HUDEP-2 (cell line): ENCODE measurements around the gene CRKL.

ENCODE experiments used
- DNase-seq, 76 experiments: peaks; one replicate each; lab custom pipeline; 2025; ENCODE audit not compliant: unreplicated experiment in 76 of 76; lab: John Stamatoyannopoulos, UW

Gene CRKL

DNA sequence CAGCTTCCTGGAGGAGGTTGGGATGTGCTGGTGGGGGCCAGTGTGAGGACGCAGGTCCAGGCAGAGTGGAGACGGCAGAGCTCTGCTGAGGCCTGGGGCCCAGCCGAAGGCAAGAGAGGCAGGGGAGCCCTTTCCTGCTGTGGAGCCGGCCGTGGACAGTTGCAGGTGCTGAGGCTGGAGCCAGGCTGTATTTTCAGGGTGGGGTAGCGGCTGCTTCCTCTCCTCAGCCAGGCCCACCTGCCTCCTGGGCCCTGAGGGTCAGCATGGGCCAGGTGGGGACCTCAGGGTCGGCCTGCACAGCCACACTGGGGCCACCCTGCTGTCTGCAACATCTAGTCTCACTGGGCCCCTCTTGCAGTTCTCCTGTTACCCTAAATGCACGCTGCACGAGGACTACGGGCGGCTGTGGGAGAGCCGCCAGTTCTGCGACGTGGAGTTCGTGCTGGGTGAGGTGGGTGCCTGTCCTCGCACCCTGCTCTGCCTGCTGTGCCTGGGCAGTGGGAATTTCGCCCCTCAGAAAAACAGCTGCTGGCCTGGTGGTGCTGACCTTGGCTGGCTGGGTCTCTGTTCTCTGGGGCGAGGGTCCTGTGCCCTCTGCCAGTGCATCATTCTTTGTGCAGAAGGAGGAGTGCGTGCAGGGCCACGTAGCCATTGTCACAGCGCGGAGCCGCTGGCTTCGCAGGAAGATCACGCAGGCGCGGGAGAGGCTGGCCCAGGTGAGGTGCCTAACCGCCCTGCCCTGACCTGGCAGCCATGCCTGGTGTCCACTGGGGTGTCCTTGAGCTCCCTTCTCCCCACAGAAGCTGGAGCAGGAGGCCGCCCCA, 76.3 kb downstream of the CRKL start:
- no peak for DNase-seq

DNA sequence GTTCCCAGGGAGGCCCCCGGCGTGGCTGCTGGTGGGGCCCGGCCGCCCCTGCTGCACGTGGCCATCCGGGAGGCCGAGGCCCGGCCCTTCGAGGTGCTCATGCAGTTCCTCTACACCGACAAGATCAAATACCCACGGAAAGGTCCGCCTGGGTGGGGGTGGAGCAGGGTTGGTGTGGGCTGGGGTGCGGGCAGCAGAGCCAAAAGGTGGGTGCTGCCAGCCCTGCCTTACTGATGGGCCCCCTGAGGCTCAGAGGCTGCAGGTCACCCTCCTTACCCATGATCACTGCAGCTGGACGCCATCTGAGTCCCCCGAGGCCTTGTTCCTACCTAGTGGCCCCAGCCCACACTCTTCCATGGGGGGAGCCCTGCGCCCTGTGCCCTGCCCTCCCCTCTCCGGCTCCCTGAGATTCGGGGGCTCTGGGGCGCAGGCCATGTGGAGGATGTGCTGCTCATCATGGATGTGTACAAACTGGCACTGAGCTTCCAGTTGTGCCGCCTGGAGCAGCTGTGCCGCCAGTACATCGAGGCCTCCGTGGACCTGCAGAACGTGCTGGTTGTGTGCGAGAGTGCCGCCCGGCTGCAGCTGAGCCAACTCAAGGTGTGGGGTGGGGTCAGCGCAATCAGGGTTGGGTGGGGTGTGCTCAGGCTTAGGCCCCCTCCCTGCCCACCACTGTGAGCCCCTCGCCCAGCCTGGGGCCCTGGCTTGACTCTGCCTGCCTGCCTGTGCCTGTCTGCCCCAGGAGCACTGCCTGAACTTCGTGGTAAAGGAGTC, 77.1 kb downstream of the CRKL start:
- DNase-seq = no peak

DNA sequence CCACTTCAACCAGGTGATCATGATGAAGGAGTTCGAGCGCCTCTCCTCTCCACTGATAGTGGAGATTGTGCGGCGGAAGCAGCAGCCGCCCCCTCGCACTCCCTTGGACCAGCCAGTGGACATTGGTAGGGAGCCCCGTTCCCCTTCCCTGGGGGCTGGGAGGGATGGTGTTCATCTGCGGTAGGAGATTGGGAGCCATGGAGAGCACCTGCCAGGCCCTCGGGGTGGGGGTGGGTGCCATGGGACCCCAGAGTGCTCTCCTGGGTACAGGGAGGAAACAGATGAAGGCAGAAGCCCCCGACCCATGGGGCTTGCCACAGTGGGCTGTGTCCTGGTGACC, 77.7 kb downstream of the CRKL start:
- no peak for DNase-seq

GRCh38 chr22:20995329-20996030, 78.3 kb downstream of the CRKL start:
- DNase-seq = no peak

DNA sequence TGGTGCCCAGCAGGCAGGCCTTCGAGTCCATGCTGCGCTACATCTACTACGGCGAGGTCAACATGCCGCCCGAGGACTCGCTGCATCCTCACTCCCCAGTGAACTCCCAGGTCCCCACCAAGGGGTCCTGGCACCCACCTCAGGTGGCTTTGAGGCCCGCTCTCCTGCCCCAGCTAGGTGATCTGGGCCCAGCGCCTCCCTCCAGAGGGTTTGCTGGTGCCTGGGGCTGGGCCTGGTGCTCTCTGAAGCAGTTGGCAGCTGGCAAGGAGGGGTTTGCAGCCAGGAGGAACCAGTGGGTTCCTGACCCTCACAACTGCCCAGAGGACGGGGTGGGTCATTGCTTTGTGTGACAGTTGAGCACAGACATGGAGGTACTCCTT, 78.8 kb downstream of the CRKL start:
- no peak for DNase-seq

- DNase-seq = no peak
Observed at GRCh38 chr22:20996598-20997535, 79.7 kb downstream of the CRKL start.

GRCh38 chr22:20997536-20998257, 80.5 kb downstream of the CRKL start:
- DNase-seq = no peak

- DNase-seq = peak in 2 of 76 experiments; percentile 12 to 15
Observed at GRCh38 chr22:20998411-20999336, 81.5 kb downstream of the CRKL start.

- no peak for DNase-seq
Observed at GRCh38 chr22:20999350-21000206, 82.4 kb downstream of the CRKL start.

- peak in 3 of 76 experiments; percentile 4 to 19 (median 8) for DNase-seq
Observed at GRCh38 chr22:21000207-21000986, 83.2 kb downstream of the CRKL start.

- DNase-seq = peak in 1 of 76 experiments; percentile 47
Observed at GRCh38 chr22:21000987-21001600, 83.9 kb downstream of the CRKL start.

DNA sequence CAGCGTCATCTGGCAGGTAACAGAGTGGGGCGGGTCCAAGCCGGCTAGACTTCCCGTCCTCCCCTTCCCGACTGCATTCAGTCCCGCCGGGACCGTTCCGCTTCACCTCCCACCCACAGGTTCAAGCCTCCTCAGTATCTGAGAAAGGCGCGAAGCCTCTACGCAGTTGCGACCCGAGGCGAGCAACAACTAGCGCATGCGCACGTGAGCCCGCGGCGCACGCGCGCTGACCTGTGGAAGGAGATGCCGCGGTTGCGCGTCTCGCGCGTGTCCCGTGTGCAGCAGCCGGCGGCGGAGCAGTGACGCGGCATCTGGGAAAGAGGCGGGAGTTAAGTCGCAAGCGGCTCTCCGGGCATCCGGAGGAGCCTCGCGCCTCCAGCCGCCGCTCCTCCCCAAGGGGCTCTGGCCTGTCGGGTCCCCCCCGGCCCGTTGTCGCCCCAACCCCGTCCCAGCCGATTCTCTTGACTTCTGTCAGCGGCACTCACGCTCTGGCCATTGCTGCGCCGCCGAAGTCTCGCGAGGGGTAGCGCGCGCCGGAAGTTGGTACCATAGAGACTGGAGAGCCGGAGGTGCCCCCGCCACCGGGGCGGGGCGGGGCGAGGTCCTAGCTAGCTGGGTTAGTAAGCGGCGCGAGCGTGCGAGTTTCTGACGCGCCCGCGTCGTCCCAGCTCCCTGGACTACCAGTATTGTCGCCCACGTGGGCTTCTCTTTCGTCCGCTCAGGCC, 84.6 kb downstream of the CRKL start, which contains the start of gene THAP7:
Gene THAP7 (minus strand): TSS at position 518 of the 725 bp plus-strand sequence. CDS start 207 bp downstream, at position 311.
- DNase-seq = peak in 74 of 76 experiments; percentile 56 to 96 (median 90)
